ENCODE data around the gene NRDE2.

DNA sequence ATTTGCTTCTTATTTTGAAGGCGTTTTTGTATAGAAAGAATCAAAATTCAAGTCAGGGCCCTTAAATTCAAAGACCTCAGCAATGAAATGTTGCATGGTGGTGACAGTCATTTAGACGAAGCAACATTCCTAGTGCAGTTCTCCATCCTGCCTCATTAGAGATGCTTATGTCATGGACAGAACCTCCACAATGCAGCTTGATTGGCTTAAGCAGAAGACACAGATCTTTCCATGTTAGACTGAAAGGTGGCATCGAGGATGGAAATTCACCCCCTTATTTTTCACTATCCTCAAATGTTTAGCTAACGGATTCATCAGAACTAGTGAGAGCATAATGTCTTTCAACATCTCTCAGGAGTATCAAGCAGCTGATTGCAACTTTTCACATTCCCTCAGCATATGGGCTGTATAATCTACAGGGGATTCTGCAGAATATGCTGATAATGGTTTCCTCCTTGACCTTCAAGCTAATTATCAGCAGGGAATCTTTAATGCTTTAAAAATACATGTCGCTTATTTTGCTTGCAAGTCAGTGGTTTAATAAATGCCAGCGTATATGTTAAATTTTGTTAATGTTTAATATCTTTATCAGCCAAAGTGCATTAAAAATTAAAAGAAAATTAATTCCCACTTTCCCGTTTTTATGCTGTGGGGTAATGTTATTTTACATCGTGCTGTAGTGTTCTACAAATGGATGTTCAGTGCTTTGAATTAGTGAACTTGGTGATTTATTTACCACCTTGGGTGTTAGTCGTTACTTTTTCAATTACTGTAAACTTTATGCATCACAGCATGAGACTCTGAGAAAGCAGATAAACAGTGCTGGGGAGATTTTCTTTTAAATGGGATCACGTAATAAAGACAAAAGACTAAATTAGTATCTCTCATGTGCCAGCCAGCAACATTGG, 12.8 kb upstream of the NRDE2 start:
- TF ChIP-seq, protein P1, sequence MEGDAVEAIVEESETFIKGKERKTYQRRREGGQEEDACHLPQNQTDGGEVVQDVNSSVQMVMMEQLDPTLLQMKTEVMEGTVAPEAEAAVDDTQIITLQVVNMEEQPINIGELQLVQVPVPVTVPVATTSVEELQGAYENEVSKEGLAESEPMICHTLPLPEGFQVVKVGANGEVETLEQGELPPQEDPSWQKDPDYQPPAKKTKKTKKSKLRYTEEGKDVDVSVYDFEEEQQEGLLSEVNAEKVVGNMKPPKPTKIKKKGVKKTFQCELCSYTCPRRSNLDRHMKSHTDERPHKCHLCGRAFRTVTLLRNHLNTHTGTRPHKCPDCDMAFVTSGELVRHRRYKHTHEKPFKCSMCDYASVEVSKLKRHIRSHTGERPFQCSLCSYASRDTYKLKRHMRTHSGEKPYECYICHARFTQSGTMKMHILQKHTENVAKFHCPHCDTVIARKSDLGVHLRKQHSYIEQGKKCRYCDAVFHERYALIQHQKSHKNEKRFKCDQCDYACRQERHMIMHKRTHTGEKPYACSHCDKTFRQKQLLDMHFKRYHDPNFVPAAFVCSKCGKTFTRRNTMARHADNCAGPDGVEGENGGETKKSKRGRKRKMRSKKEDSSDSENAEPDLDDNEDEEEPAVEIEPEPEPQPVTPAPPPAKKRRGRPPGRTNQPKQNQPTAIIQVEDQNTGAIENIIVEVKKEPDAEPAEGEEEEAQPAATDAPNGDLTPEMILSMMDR (IDR thresholded peaks at IDR 0.05; ENCODE audit: low read length): no peak
- TF ChIP-seq EZH2 (optimal IDR thresholded peaks at IDR 0.05; ENCODE audit: low read depth, low read length): no peak

Measured in MM.1S (cell line).